ENCODE results near the gene ITGA11. TPM values are rescaled to one million over a fixed set of nuclear protein-coding genes. Genes with fewer than 3 reads are reported as not detected.

The ITGA11 gene
- total and polyA plus RNA-seq, 9 donors, result 1.2 to 34.5 (median 4.4) TPM

DNA sequence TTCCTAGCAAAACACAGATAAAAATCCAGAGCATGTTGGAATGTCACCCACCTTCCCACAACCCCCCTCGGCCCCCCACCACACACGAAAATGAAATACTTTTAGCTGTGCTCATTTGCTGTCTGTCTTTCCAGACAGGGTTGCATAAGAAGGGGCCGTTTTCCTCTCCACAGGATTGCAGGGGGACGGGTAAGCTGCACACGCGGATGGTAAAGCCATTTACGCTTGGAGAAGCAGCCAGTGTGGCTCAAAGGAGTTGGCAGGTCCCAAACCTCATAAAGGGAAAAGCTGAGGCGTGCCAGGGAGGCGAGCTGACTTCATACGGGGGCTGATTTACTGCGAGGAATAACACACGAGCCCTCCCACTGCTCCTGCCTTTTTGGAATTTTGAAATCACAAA, 47.4 kb upstream of the ITGA11 start:
- TF ChIP-seq POLR2A (IDR thresholded peaks at IDR 0.05), result no peak
- no peak for TF ChIP-seq EP300 (IDR thresholded peaks at IDR 0.05)
- TF ChIP-seq, protein P1, sequence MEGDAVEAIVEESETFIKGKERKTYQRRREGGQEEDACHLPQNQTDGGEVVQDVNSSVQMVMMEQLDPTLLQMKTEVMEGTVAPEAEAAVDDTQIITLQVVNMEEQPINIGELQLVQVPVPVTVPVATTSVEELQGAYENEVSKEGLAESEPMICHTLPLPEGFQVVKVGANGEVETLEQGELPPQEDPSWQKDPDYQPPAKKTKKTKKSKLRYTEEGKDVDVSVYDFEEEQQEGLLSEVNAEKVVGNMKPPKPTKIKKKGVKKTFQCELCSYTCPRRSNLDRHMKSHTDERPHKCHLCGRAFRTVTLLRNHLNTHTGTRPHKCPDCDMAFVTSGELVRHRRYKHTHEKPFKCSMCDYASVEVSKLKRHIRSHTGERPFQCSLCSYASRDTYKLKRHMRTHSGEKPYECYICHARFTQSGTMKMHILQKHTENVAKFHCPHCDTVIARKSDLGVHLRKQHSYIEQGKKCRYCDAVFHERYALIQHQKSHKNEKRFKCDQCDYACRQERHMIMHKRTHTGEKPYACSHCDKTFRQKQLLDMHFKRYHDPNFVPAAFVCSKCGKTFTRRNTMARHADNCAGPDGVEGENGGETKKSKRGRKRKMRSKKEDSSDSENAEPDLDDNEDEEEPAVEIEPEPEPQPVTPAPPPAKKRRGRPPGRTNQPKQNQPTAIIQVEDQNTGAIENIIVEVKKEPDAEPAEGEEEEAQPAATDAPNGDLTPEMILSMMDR (IDR thresholded peaks at IDR 0.05), result no peak
- no peak overlapping the region for H3K27ac ChIP-seq
- H3K9me3 ChIP-seq, result no peaks in the 10 kb centered on the region
- 6 to 17% (median 13%) methylated on average over 12 of the region's 12 CpGs for WGBS, 3 donors
- DNase-seq, result peak in 3 of 5 donors; percentile 49 to 52 (median 49)
- H3K36me3 ChIP-seq, result no peaks in the 10 kb centered on the region
- H3K27me3 ChIP-seq, result no peaks in the 10 kb centered on the region
- intact Hi-C loops (cut with DNase I), result no loop called here
- no peak overlapping the region for H3K4me3 ChIP-seq
- peaks cover 4% of the 10 kb centered on the region for H3K4me1 ChIP-seq (ENCODE audit: insufficient read depth)

DNA sequence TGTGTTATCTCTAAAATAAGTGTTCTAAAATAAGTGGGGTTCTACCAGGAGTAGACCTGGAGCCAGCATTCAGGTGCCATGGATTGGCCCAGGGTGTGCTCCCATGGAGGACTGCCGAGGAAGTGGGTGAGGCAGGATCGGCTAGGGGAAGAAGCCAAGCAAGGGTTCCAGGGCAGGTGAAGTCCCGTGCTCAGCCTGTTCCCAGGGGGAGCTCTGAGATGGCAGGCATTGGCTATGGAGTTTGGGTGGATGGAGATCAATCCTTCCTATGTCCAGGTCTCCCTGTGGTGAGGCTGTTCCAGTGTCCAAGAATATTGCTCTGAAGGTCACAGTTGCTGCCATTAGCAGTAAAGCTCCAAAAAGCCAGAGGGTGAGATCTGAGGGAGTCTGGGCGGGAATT, 46.9 kb upstream of the ITGA11 start:
- no peak for TF ChIP-seq EP300 (IDR thresholded peaks at IDR 0.05)
- TF ChIP-seq, protein P1 (IDR thresholded peaks at IDR 0.05), result no peak
- no peak for TF ChIP-seq POLR2A (IDR thresholded peaks at IDR 0.05)
- H3K9me3 ChIP-seq, result no peaks in the 10 kb centered on the region
- 75 to 86% (median 81%) methylated on average over 4 of the region's 4 CpGs for WGBS, 3 donors
- H3K27me3 ChIP-seq, result no peaks in the 10 kb centered on the region
- no peak overlapping the region for H3K27ac ChIP-seq
- H3K4me1 ChIP-seq (ENCODE audit: insufficient read depth), result peaks cover 4% of the 10 kb centered on the region
- no peaks in the 10 kb centered on the region for H3K36me3 ChIP-seq
- H3K4me3 ChIP-seq, result no peak overlapping the region
- no peak for DNase-seq
- intact Hi-C loops (cut with DNase I), result no loop called here

DNA sequence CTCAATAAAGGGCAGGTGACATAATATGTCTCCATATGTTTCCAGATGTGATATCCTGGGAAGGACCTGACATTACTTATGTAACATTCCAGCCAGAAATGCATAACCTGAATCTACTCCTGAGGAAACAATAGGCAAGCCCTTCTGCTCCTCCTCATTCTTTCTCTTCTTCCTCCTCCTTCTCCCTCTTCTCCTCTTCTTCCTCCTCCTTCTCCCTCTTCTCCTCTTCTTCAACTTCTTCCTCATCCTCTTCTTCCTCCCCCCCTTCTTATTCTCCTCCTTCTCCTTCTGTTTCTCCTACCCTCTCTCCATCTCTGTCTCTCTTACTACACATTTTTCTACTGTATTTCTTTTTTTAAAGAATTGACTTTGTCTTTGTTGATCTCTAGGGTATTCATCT, 43.5 kb upstream of the ITGA11 start:
- Histone ChIP-seq H3K4me3 (no peak overlapping the region), H3K36me3 (no peaks in the 10 kb centered on the region), H3K4me1 (ENCODE audit: insufficient read depth) (peaks cover 4% of the 10 kb centered on the region), H3K27ac (no peak overlapping the region), H3K9me3 (no peaks in the 10 kb centered on the region), H3K27me3 (no peaks in the 10 kb centered on the region)
- TF ChIP-seq EP300 (IDR thresholded peaks at IDR 0.05) (no peak), POLR2A (IDR thresholded peaks at IDR 0.05) (no peak)
- DNase-seq, result no peak
- intact Hi-C loops (cut with DNase I), result no loop called here

DNA sequence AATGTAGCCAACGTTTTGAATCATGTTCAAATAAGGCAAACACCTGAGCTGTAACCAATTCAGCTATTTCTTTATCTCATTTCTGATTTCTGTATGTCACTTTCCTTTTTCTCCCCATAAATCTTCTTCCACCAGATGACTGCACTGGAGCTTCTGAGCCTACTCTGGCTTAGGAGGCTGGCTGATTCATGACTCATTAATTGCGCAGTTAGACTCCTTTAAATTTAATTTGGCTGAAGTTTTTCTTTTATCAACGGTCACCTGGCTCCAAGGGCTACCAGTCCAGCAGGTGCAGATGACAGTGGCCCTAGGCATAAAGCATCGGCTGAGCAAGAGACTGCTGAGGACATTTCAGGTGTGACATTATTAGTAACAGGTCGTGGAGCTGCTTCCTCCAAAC, 39.6 kb upstream of the ITGA11 start:
- H3K27ac ChIP-seq, result no peak overlapping the region
- no peak for DNase-seq
- WGBS, 3 donors, result 72 to 77% (median 74%) methylated on average over 5 of the region's 5 CpGs

DNA sequence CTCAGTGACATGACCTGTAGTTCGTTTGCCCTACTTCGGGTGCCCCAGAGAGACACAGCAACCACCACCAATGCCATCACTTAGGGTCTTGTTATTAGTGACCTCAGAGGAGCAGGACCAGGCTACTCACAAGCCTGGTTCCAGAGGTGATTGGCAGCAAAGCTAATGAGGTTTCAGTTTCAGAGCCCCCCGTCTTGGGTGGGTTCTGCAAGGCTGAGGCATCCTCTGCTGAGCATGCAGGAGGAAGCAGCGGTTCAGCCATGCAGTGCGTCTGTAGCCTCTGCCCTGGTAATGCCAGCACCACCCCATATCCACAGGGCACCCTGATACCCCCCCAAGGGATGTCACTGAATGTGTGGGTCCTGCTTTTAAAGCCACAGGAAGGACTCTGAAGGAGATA, 39.0 kb upstream of the ITGA11 start:
- Histone ChIP-seq H3K36me3 (no peaks in the 10 kb centered on the region), H3K9me3 (no peaks in the 10 kb centered on the region), H3K4me3 (no peak overlapping the region), H3K4me1 (ENCODE audit: insufficient read depth) (no peaks in the 10 kb centered on the region), H3K27ac (no peak overlapping the region), H3K27me3 (no peaks in the 10 kb centered on the region)
- intact Hi-C loops (cut with DNase I), result no loop called here
- TF ChIP-seq POLR2A (IDR thresholded peaks at IDR 0.05) (no peak), EP300 (IDR thresholded peaks at IDR 0.05) (no peak)
- TF ChIP-seq, protein P1 (IDR thresholded peaks at IDR 0.05), result no peak
- no peak for DNase-seq
- 92 to 94% (median 93%) methylated on average over 5 of the region's 5 CpGs for WGBS, 3 donors

More for the DNA sequence above, 39.6 kb upstream of the ITGA11 start:
- Histone ChIP-seq H3K27me3 (no peaks in the 10 kb centered on the region), H3K4me3 (no peak overlapping the region), H3K4me1 (ENCODE audit: insufficient read depth) (no peaks in the 10 kb centered on the region), H3K36me3 (no peaks in the 10 kb centered on the region), H3K9me3 (no peaks in the 10 kb centered on the region)
- intact Hi-C loops (cut with DNase I), result no loop called here
- TF ChIP-seq EP300 (IDR thresholded peaks at IDR 0.05) (no peak), POLR2A (IDR thresholded peaks at IDR 0.05) (no peak)
- TF ChIP-seq, protein P1 (IDR thresholded peaks at IDR 0.05), result no peak

Data from ovary (tissue), 9 donors.